ENCODE measurements around the gene PCDHGB4.

DNA sequence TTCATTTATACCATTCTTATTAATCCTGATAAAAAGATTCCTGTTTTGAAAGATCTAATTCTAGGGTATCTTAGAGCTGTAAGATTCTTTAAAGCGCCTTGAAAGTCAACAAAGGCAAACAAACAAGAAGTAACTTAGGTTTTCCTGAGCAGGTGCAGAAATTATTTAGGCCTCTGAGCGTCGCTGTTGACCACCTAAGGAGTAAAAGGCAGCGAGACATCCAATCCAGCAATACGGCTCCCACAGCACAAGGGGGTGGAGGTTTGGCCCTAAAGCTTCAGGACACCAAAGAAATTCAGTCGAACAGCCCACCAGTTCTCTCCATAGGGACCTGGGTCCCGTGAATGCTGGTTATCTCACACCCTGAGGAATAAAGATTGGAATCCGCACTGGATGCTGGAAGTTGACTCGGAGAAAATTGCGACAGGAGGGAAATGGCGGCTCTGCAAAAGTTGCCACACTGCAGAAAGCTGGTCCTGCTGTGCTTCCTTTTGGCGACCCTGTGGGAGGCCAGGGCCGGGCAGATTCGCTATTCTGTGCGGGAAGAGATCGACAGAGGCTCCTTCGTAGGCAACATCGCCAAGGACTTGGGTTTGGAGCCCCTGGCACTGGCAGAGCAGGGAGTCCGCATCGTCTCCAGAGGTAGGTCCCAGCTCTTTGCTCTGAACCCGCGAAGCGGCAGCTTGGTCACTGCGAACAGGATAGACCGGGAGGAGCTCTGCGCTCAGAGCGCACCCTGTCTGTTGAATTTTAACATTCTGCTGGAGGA, 48.8 kb upstream of the PCDHGB4 start, which contains the start of gene PCDHGA2:
- TF ChIP-seq, protein P1, sequence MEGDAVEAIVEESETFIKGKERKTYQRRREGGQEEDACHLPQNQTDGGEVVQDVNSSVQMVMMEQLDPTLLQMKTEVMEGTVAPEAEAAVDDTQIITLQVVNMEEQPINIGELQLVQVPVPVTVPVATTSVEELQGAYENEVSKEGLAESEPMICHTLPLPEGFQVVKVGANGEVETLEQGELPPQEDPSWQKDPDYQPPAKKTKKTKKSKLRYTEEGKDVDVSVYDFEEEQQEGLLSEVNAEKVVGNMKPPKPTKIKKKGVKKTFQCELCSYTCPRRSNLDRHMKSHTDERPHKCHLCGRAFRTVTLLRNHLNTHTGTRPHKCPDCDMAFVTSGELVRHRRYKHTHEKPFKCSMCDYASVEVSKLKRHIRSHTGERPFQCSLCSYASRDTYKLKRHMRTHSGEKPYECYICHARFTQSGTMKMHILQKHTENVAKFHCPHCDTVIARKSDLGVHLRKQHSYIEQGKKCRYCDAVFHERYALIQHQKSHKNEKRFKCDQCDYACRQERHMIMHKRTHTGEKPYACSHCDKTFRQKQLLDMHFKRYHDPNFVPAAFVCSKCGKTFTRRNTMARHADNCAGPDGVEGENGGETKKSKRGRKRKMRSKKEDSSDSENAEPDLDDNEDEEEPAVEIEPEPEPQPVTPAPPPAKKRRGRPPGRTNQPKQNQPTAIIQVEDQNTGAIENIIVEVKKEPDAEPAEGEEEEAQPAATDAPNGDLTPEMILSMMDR (IDR thresholded peaks at IDR 0.05) = peak in 4 of 6 experiments; percentile 26 to 42 (median 40)
- no peak for TF ChIP-seq POLR2A (IDR thresholded peaks at IDR 0.05)

Data from thyroid gland (tissue), 4 donors.